H1 (cell line): ENCODE measurements around the gene MYCBP2. TPM values are rescaled to one million over a fixed set of nuclear protein-coding genes. Genes with fewer than 3 reads are reported as not detected.

ENCODE experiments used
- CTCF ChIA-PET: fragments of 300-600 bp; sonication (Branson Sonifier 250); formaldehyde crosslinking; loops from one replicate; lab custom pipeline; 2021; ENCODE audit not compliant: partially characterized antibody; lab: Charles Lee
- POLR2A ChIA-PET: fragments of 300-600 bp; sonication (Branson Sonifier 250); formaldehyde crosslinking; loops from one replicate; lab custom pipeline; 2021; ENCODE audit warnings: inconsistent platforms; ENCODE audit not compliant: partially characterized antibody; lab: Charles Lee
- DNase-seq, 2 experiments: peaks; one replicate each; pipeline versions ENCODE4 v3.0.0 to v3.0.0-alpha.2; 2010 to 2022; ENCODE audit warnings: low spot score in 2 of 2, low read depth in 1 of 2, mixed read lengths in 1 of 2
- FAIRE-seq: peaks from 2 replicates; lab custom pipeline; 2011; peaks lifted over from hg19 to GRCh38; lab: Jason Lieb, UNC
- H2AFZ ChIP-seq: 2 replicates; pipeline ENCODE4 v1.8.1; 2012; ENCODE audit warnings: low read length, inconsistent platforms
- H2AK5ac ChIP-seq: 2 replicates; pipeline ENCODE4 v1.6.1; 2013; ENCODE audit warnings: low read depth, low read length
- H2BK120ac ChIP-seq: replicated peaks from 2 replicates; pipeline ENCODE3; 2013; ENCODE audit warnings: low read depth, low read length, inconsistent platforms
- H2BK12ac ChIP-seq: 2 replicates; pipeline ENCODE4 v1.6.1; 2013; ENCODE audit warnings: low read depth, low read length
- H2BK15ac ChIP-seq: 2 replicates; pipeline ENCODE4 v1.6.1; 2013; ENCODE audit warnings: low read length
- H2BK20ac ChIP-seq: 2 replicates; pipeline ENCODE4 v1.6.1; 2013; ENCODE audit warnings: low read length
- H2BK5ac ChIP-seq: 2 replicates; pipeline ENCODE4 v1.6.1; 2013; ENCODE audit warnings: low read depth, low read length
- H3K14ac ChIP-seq: 2 replicates; pipeline ENCODE4 v1.6.1; 2013; ENCODE audit warnings: inconsistent platforms; ENCODE audit not compliant: insufficient read length
- H3K18ac ChIP-seq: 2 replicates; pipeline ENCODE4 v1.6.1; 2013; ENCODE audit warnings: low read length; ENCODE audit errors: extremely low read depth
- H3K23ac ChIP-seq: 2 replicates; pipeline ENCODE4 v1.6.1; 2013; ENCODE audit warnings: inconsistent platforms; ENCODE audit not compliant: insufficient read length
- H3K23me2 ChIP-seq: 2 replicates; pipeline ENCODE4 v1.6.1; 2013; ENCODE audit warnings: low read depth, low read length
- H3K27ac ChIP-seq: 2 replicates; pipeline ENCODE4 v1.6.1; 2011; ENCODE audit warnings: low read depth, low read length, inconsistent platforms
- H3K27me3 ChIP-seq, 4 experiments: replicated peaks in 1 of 4; 1 replicate in 1 of 4; 2 replicates in 3 of 4; pipeline versions ENCODE4 v1.6.1 to v1.8.1; 2011 to 2013; ENCODE audit warnings: low read length in 3 of 4, mild to moderate bottlenecking in 3 of 4, inconsistent platforms in 2 of 4, mixed read lengths in 2 of 4, moderate library complexity in 1 of 4; ENCODE audit not compliant: control insufficient read depth in 3 of 4, insufficient read depth in 3 of 4; ENCODE audit errors: extremely low read depth in 1 of 4
- H3K36me3 ChIP-seq, 4 experiments: 2 replicates each; pipeline versions ENCODE4 v1.6.1 to v1.8.1; 2011 to 2013; ENCODE audit warnings: mild to moderate bottlenecking in 4 of 4, low read length in 3 of 4, moderate library complexity in 2 of 4, control low read depth in 1 of 4, inconsistent platforms in 1 of 4; ENCODE audit not compliant: insufficient read depth in 4 of 4, control insufficient read depth in 2 of 4
- H3K4ac ChIP-seq: replicated peaks from 2 replicates; pipeline ENCODE3; 2013; ENCODE audit warnings: low read length, low read depth, mixed read lengths, inconsistent platforms; ENCODE audit not compliant: insufficient read length
- H3K4me1 ChIP-seq, 4 experiments: replicated peaks in 1 of 4; 1 replicate in 1 of 4; 2 replicates in 3 of 4; pipeline versions ENCODE4 v1.6.1 to v1.8.1; 2011 to 2013; ENCODE audit warnings: low read length in 3 of 4, inconsistent platforms in 2 of 4, mixed read lengths in 1 of 4; ENCODE audit not compliant: insufficient read depth in 4 of 4, control insufficient read depth in 3 of 4
- H3K4me2 ChIP-seq, 2 experiments: 2 replicates each; pipeline versions ENCODE4 v1.6.1 to v1.8.1; 2011 to 2013; ENCODE audit warnings: low read depth in 2 of 2, low read length in 2 of 2, control low read depth in 1 of 2, inconsistent platforms in 1 of 2, mild to moderate bottlenecking in 1 of 2; ENCODE audit not compliant: insufficient read depth in 1 of 2
- H3K4me3 ChIP-seq, 4 experiments: fragments of 200-600, 300-600 bp in 1 of 4; sonication (generic), shearing (Covaris generic), sonication (Bioruptor Twin) in 1 of 4; 2 replicates each; pipeline versions ENCODE4 v1.5.1 to v1.8.1; 2011 to 2016; ENCODE audit warnings: low read length in 4 of 4, low read depth in 3 of 4, control low read depth in 2 of 4, inconsistent platforms in 2 of 4, mild to moderate bottlenecking in 2 of 4, mixed read lengths in 1 of 4, moderate library complexity in 1 of 4; ENCODE audit not compliant: insufficient read depth in 2 of 4; ENCODE audit errors: extremely low read depth in 1 of 4
- H3K56ac ChIP-seq: replicated peaks from 2 replicates; pipeline ENCODE3; 2013; ENCODE audit warnings: low read depth, mild to moderate bottlenecking, mixed read lengths, low read length, inconsistent platforms; ENCODE audit not compliant: insufficient read length
- H3K79me1 ChIP-seq: 2 replicates; pipeline ENCODE4 v1.6.1; 2013; ENCODE audit warnings: low read depth, low read length, control low read depth
- H3K79me2 ChIP-seq, 2 experiments: 2 replicates each; pipeline versions ENCODE4 v1.6.1 to v1.8.1; 2012 to 2013; ENCODE audit warnings: low read length in 2 of 2, mild to moderate bottlenecking in 2 of 2, inconsistent platforms in 1 of 2; ENCODE audit not compliant: insufficient read depth in 2 of 2, control insufficient read depth in 1 of 2
- H3K9ac ChIP-seq, 4 experiments: replicated peaks in 1 of 4; 1 replicate in 1 of 4; 2 replicates in 3 of 4; pipeline versions ENCODE4 v1.6.1 to v1.8.1; 2011 to 2013; ENCODE audit warnings: low read depth in 3 of 4, low read length in 3 of 4, control low read depth in 2 of 4, mild to moderate bottlenecking in 2 of 4, moderate library complexity in 2 of 4, inconsistent platforms in 1 of 4; ENCODE audit errors: extremely low read depth in 1 of 4
- H3K9me3 ChIP-seq, 2 experiments: 2 replicates each; pipeline versions ENCODE4 v1.6.1 to v1.8.1; 2012 to 2013; ENCODE audit warnings: mild to moderate bottlenecking in 2 of 2, moderate library complexity in 2 of 2, control low read depth in 1 of 2, inconsistent platforms in 1 of 2, low read depth in 1 of 2, low read length in 1 of 2, mixed read lengths in 1 of 2; ENCODE audit not compliant: insufficient read depth in 2 of 2
- H4K20me1 ChIP-seq, 2 experiments: replicated peaks in 1 of 2; 2 replicates each; pipeline versions ENCODE3 to v1.8.1; 2011 to 2013; ENCODE audit warnings: inconsistent platforms in 2 of 2, low read length in 2 of 2, mild to moderate bottlenecking in 1 of 2; ENCODE audit not compliant: insufficient read depth in 2 of 2, control insufficient read depth in 1 of 2
- H4K5ac ChIP-seq: 2 replicates; pipeline ENCODE4 v1.6.1; 2013; ENCODE audit warnings: low read length, low read depth, mixed read lengths, inconsistent platforms; ENCODE audit not compliant: insufficient read length
- H4K8ac ChIP-seq: 2 replicates; pipeline ENCODE4 v1.8.0; 2013; ENCODE audit warnings: mild to moderate bottlenecking, moderate library complexity, low read length, inconsistent platforms; ENCODE audit not compliant: insufficient read depth; ENCODE audit errors: extremely low read depth
- H4K91ac ChIP-seq: replicated peaks from 2 replicates; pipeline ENCODE3; 2013; ENCODE audit warnings: low read length, mixed read lengths, inconsistent platforms; ENCODE audit not compliant: insufficient read length
- BACH1 ChIP-seq: IDR thresholded peaks from 2 replicates; pipeline ENCODE4 v1.6.1; 2012; ENCODE audit warnings: low read length, improper control_type of control experiment
- MAFK ChIP-seq: IDR thresholded peaks from 2 replicates; pipeline ENCODE4 v1.6.1; 2012; ENCODE audit warnings: low read depth, mild to moderate bottlenecking, improper control_type of control experiment, low read length
- WGBS, 2 experiments: shearing (Covaris generic) in 1 of 2; methylation state at CpG; one replicate each; pipeline versions ENCODE4 v1.1.6 to v1.1.7; 2013 to 2015; ENCODE audit warnings: low lambda C conversion rate in 2 of 2, mixed read lengths in 2 of 2, inconsistent platforms in 1 of 2, low coverage in 1 of 2, missing lambda C conversion rate in 1 of 2; ENCODE audit not compliant: insufficient replicate concordance in 2 of 2, insufficient coverage in 1 of 2, insufficient read length in 1 of 2; ENCODE audit errors: extremely low coverage in 1 of 2, missing lambda C conversion rate in 1 of 2; 5-methylcytosine and 5-hydroxymethylcytosine counted together
- polyA plus RNA-seq, 7 experiments: library from polyadenylated mRNA; depleted of rRNA in 3 of 7; stranded (reverse) in 5 of 7; unstranded in 2 of 7; fragments of >200 nt in 5 of 7; fragments of 200-250 nt in 2 of 7; gene quantifications; 1 replicate in 5 of 7; 2 replicates in 1 of 7; 4 replicates in 1 of 7; pipeline versions ENCODE4 v1.2.1 to v1.2.3, GENCODE V29; 2011 to 2013; ENCODE audit warnings: missing spikeins in 2 of 7, mixed read lengths in 2 of 7
- total RNA-seq: library from RNA; stranded (reverse); fragmentation: NEBNext Ultra II Directional; extraction: Animal tissue kit (Norgen Biotek cat#: 25700); gene quantifications from 2 replicates; pipeline ENCODE4 v1.2.1, GENCODE V29; 2021

Gene MYCBP2
- total and polyA plus RNA-seq, 2 of the 8 experiments (the other 6 are each of a cell fraction or from before 2014, with no cell fraction given): 19.0 to 52.1 TPM

DNA sequence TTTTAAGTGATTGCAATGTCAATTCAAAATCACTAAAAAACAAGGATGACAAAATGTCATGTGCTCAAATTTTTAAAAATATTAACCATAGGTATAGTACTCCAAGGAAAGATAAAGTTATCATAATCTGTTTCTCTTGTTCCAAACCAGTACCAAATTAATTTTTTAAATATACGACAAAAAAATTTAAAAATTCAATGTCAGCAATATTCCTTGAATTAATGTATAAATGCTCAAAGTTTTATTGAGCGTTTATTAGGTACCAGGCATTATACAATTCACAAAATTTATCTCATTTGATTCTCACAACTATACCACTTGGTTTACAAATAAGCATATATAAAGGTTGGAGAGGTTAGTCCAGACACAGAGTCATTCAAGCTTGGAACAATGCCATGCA is 64.7 kb downstream of the MYCBP2 start:
- FAIRE-seq (no peak), DNase-seq (no peak)
- peak; percentile 42; the same call in 1 of the 2 replicates for TF ChIP-seq MAFK
- no peak for TF ChIP-seq BACH1
- H4K20me1 ChIP-seq: no peaks in the 10 kb centered on the region
- CTCF ChIA-PET: no interaction called here
- H3K23me2 ChIP-seq: no peaks in the 10 kb centered on the region
- no peaks in the 10 kb centered on the region for H3K79me2 ChIP-seq
- H3K4ac ChIP-seq: no peak overlapping the region
- H2BK120ac ChIP-seq: no peak overlapping the region
- no peak overlapping the region for H4K91ac ChIP-seq
- no peak overlapping the region for H3K9ac ChIP-seq
- H3K9me3 ChIP-seq: no peaks in the 10 kb centered on the region
- H3K27me3 ChIP-seq: peaks cover 0 to 1% (median 0%) of the 10 kb centered on the region in 4 experiments; a peak in 1 of 7 replicates
- H3K14ac ChIP-seq: no peak overlapping the region
- no peak overlapping the region for H3K4me3 ChIP-seq
- no peaks in the 10 kb centered on the region for H3K79me1 ChIP-seq
- no peak overlapping the region for H3K23ac ChIP-seq
- no peak overlapping the region for H2BK15ac ChIP-seq
- H2BK12ac ChIP-seq: no peak overlapping the region
- H3K27ac ChIP-seq: no peak overlapping the region
- no peak overlapping the region for H4K5ac ChIP-seq
- 87 to 100% methylated on average over 1 to 2 of the region's 2 CpGs for WGBS, 2 experiments
- H3K56ac ChIP-seq: no peak overlapping the region
- H3K18ac ChIP-seq: no peak overlapping the region
- no peak overlapping the region for H3K4me2 ChIP-seq
- H2BK20ac ChIP-seq: no peak overlapping the region
- no peak overlapping the region for H4K8ac ChIP-seq
- no peak overlapping the region for H2BK5ac ChIP-seq
- no peak overlapping the region for H2AK5ac ChIP-seq
- POLR2A ChIA-PET: no interaction called here
- no peaks in the 10 kb centered on the region for H3K4me1 ChIP-seq
- H3K36me3 ChIP-seq: peaks cover 0 to 10% (median 2%) of the 10 kb centered on the region in 4 experiments; a peak in 2 of 8 replicates
- H2AFZ ChIP-seq: no peak overlapping the region
